Measurements from ENCODE around the gene GPHN.

- TF ChIP-seq CTCF (IDR thresholded peaks at IDR 0.05) (no peak), POLR2A (IDR thresholded peaks at IDR 0.05) (no peak)
Observed at GRCh38 chr14:66745078-66745477, 237.1 kb downstream of the GPHN start.

Data from prostate gland (tissue), 2 donors.